ENCODE measurements around the gene ODAD3.
A peak's percentile ranks its signal among the peaks of the same experiment; 100 is the strongest.
"Not testable (repeated sequence)": the region's sequence is repeated elsewhere in the genome, so short reads cannot be mapped to it uniquely, and the experiment has no call there.

Gene ODAD3

GRCh38 chr19:11401808-11402543, 32.9 kb downstream of the ODAD3 start:
- DNase-seq = no peak

- no peak for DNase-seq
These were observed 34.1 kb downstream of the ODAD3 start for GRCh38 chr19:11400798-11401197.

- no peak for DNase-seq
These were observed 35.3 kb downstream of the ODAD3 start for GRCh38 chr19:11399667-11400066.

- no peak for DNase-seq
These were observed 37.8 kb downstream of the ODAD3 start for GRCh38 chr19:11397089-11397610.

- DNase-seq = no peak
These were observed 43.8 kb downstream of the ODAD3 start for GRCh38 chr19:11390933-11391680.

GRCh38 chr19:11390359-11390758, 44.6 kb downstream of the ODAD3 start:
- DNase-seq = no peak

GRCh38 chr19:11387162-11388034, 47.5 kb downstream of the ODAD3 start:
- DNase-seq = no peak

GRCh38 chr19:11384778-11385129, 50.2 kb downstream of the ODAD3 start:
- DNase-seq = no peak

- DNase-seq = no peak
These were observed 51.2 kb downstream of the ODAD3 start for GRCh38 chr19:11383706-11384048.

- DNase-seq = no peak
These were observed 51.8 kb downstream of the ODAD3 start for GRCh38 chr19:11382898-11383705.

- peak; percentile 84 for DNase-seq
These were observed 54.0 kb downstream of the ODAD3 start for GRCh38 chr19:11380653-11381537.

GRCh38 chr19:11379857-11380350, 55.0 kb downstream of the ODAD3 start:
- DNase-seq = no peak

GRCh38 chr19:11379269-11379845, 55.6 kb downstream of the ODAD3 start:
- not testable (repeated sequence) for DNase-seq

GRCh38 chr19:11378319-11379189, 56.4 kb downstream of the ODAD3 start:
- no peak for DNase-seq

- DNase-seq = no peak
These were observed 57.2 kb downstream of the ODAD3 start for GRCh38 chr19:11377756-11378155.

GRCh38 chr19:11377237-11377636, 57.7 kb downstream of the ODAD3 start:
- no peak for DNase-seq

- no peak for DNase-seq
These were observed 59.6 kb downstream of the ODAD3 start for GRCh38 chr19:11375143-11375948.

- peak; percentile 88 for DNase-seq
These were observed 60.3 kb downstream of the ODAD3 start, which contains the start of gene SWSAP1 for GRCh38 chr19:11374433-11375142. TSS of gene SWSAP1 (plus strand) at chr19:11374666. CDS start at chr19:11374681, 15 bp downstream.

All from NCI-H187 treated with DMSO at 0.1 percent for 48 hours (cell line).